MCF 10A (cell line): ENCODE measurements around the gene KRT80. TPM values are rescaled to one million over a fixed set of nuclear protein-coding genes. Genes with fewer than 3 reads are reported as not detected.
A peak's percentile ranks its signal among the peaks of the same experiment; 100 is the strongest.

Experiments
- BruUV-seq: library from RNA; stranded (reverse); fragments of 400-500 nt; replicated peaks from 2 replicates; lab custom pipeline; 2021; lab: Mats Ljungman, UMichigan
- CTCF ChIA-PET: fragments of 300-600 bp; sonication (Branson Sonifier 250); formaldehyde crosslinking; extraction: SDS; loops from one replicate; lab custom pipeline; 2021; ENCODE audit warnings: antibody characterized with exemption, inconsistent platforms; lab: Yijun Ruan, JAX
- POLR2A ChIA-PET: fragments of 300-600, 350-650 bp; sonication (Branson Sonifier 250); formaldehyde crosslinking; extraction: SDS; loops from one replicate; lab custom pipeline; 2020; ENCODE audit warnings: antibody characterized with exemption, inconsistent platforms; lab: Yijun Ruan, JAX
- DNase-seq: peaks from one replicate; pipeline ENCODE4 v3.0.0-alpha.2; 2018; ENCODE audit not compliant: unreplicated experiment
- H3K27ac Mint-ChIP-seq: one replicate; pipeline ENCODE4 v1.8.0; 2022; ENCODE audit warnings: mild to moderate bottlenecking, low read depth, mixed read lengths; ENCODE audit not compliant: unreplicated experiment
- H3K27me3 Mint-ChIP-seq: one replicate; pipeline ENCODE4 v1.8.0; 2022; ENCODE audit warnings: mixed read lengths; ENCODE audit not compliant: insufficient read depth, unreplicated experiment
- H3K36me3 Mint-ChIP-seq: one replicate; pipeline ENCODE4 v1.8.0; 2022; ENCODE audit warnings: mild to moderate bottlenecking, moderate library complexity, mixed read lengths; ENCODE audit not compliant: insufficient read depth, unreplicated experiment
- H3K4me1 Mint-ChIP-seq: one replicate; pipeline ENCODE4 v1.8.0; 2022; ENCODE audit warnings: mixed read lengths; ENCODE audit not compliant: insufficient read depth, unreplicated experiment
- H3K4me3 Mint-ChIP-seq: one replicate; pipeline ENCODE4 v1.8.0; 2022; ENCODE audit warnings: mild to moderate bottlenecking, moderate library complexity, mixed read lengths; ENCODE audit not compliant: unreplicated experiment
- H3K9me3 Mint-ChIP-seq: one replicate; pipeline ENCODE4 v1.8.0; 2022; ENCODE audit warnings: mixed read lengths; ENCODE audit not compliant: unreplicated experiment
- intact Hi-C: fragments of 100-400 bp; cut with micrococcal nuclease; formaldehyde crosslinking; loops from 2 replicates; pipeline ENCODE4 v1.14.1; 2022
- total RNA-seq: library from RNA; stranded (reverse); gene quantifications from 2 replicates; pipeline ENCODE4 v1.2.3, GENCODE V29; 2022
- TF ChIP-seq, protein P1 (sequence below): fragments of 200-600 bp; IDR thresholded peaks from one replicate; pipeline ENCODE4 v1.8.0; 2022; ENCODE audit warnings: antibody characterized with exemption, mild to moderate bottlenecking; ENCODE audit not compliant: unreplicated experiment

The KRT80 gene
- total RNA-seq, 1 experiment from 2014 or later: 27.4 TPM

DNA sequence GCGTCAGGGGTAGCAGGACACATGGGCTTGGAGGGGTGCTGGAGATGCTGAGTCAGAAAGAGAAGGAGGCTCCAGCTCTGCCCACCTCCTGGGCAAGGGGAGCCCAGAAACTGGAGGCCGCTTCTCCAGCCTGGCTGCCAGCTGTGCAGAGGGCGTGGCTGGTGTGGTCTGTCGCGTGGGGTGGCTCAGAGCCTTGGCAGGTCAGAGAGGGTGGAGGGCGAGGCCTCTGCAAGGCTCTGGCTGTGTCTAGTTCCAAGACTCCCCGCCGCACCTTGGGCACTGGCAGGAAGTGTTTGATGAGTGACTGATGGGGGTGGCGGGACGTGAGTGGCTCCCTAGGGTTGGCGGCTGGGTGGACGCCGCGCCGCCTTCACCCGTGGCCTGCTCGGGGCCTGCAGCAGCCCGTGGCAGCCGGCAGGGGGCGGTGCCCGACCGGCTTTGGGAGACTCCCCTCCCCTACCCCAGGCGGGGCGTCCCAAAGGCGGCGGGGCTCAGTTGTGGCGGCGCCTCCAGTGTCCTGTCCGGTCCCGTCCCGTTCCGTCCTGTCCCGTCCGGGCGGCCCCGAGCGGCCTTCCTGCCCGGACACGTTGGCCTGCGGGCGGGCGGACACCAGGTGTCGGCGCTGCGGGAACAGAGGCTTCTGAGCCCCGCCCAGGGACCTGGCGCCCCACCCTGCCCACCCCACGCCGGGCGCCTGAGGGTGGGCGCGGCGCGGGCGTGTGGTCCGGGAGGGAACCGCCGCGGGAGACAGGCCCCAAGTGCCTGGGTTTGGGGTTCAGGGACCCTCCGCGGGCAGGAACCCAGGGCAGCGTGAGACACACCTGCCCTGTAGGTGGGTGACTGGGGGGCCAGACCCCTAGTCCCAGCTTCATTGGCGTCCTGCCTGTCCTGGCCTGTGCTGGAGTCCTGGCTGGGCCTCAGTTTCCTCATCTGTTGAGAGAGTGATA, 39.7 kb downstream of the KRT80 start:
- no TSS peak for BruUV-seq
- Mint-ChIP-seq H3K4me1 (peaks cover 64% of the 10 kb centered on the region), H3K4me3 (peak overlapping the region; percentile 60), H3K36me3 (peaks cover 6% of the 10 kb centered on the region), H3K27ac (peak overlapping the region; percentile 97), H3K9me3 (no peaks in the 10 kb centered on the region), H3K27me3 (no peaks in the 10 kb centered on the region)
- intact Hi-C loops: no loop called here
- TF ChIP-seq, protein P1, sequence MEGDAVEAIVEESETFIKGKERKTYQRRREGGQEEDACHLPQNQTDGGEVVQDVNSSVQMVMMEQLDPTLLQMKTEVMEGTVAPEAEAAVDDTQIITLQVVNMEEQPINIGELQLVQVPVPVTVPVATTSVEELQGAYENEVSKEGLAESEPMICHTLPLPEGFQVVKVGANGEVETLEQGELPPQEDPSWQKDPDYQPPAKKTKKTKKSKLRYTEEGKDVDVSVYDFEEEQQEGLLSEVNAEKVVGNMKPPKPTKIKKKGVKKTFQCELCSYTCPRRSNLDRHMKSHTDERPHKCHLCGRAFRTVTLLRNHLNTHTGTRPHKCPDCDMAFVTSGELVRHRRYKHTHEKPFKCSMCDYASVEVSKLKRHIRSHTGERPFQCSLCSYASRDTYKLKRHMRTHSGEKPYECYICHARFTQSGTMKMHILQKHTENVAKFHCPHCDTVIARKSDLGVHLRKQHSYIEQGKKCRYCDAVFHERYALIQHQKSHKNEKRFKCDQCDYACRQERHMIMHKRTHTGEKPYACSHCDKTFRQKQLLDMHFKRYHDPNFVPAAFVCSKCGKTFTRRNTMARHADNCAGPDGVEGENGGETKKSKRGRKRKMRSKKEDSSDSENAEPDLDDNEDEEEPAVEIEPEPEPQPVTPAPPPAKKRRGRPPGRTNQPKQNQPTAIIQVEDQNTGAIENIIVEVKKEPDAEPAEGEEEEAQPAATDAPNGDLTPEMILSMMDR: peak; percentile 96
- ChIA-PET CTCF (interaction anchor here (0.6 to 13.9 kb wide), 12 partner anchors 11 to 825 kb away, joined by 3 to 313 read pairs (median 4); no protein-coding TSS in a partner anchor), POLR2A (interaction anchor here (0.7 to 13.5 kb wide), 10 partner anchors 8 to 797 kb away, joined by 3 to 373 read pairs (median 4); partner anchors contain the start of genes KRT18, KRT5 and KRT6A)
- DNase-seq: peak; percentile 91

DNA sequence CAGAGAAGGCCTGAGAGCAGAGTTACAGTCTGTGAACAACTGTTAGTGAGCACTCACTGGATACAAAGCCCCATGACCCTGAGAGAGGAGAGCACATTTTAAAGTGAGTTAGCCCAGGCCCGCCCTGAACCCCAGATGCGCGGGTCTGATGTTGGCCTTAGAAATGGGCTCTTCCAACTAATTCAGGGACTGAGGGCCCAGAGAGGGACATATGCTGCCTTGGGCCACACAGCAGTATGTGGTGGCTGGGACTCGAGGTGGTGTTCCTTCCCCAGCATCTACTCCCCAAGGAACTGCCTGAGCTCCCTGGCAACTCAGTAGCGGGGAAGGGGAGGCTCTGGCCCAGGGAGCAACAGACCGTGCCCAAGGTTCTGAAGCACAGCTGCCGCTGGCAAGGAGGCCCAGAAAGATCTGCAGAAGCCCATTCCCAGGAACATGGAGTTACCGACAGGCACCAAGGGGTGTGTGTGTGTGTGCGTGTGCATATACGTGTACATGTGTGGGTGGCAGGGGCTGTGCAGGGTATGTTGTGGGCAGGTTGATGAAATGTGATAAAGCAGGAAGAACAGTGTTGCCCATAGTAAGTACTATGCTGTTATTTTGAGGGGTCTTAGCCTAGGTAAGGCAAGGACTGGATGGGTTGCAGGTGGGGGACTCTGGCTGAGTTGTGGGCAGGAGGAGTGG, 40.5 kb downstream of the KRT80 start:
- H3K9me3 Mint-ChIP-seq: no peaks in the 10 kb centered on the region
- H3K4me3 Mint-ChIP-seq: peak overlapping the region; percentile 60
- H3K36me3 Mint-ChIP-seq: peaks cover 6% of the 10 kb centered on the region
- POLR2A ChIA-PET: interaction anchor here (1.0 to 13.5 kb wide), 7 partner anchors 129 to 798 kb away, joined by 3 to 373 read pairs (median 6); partner anchors contain the start of genes KRT18, KRT5 and KRT6A
- no peaks in the 10 kb centered on the region for H3K27me3 Mint-ChIP-seq
- peaks cover 62% of the 10 kb centered on the region for H3K4me1 Mint-ChIP-seq
- BruUV-seq: no TSS peak
- CTCF ChIA-PET: interaction anchor here (0.6 to 13.9 kb wide), 9 partner anchors 46 to 830 kb away, joined by 3 to 313 read pairs (median 4); no protein-coding TSS in a partner anchor
- intact Hi-C loops: no loop called here
- TF ChIP-seq, protein P1: no peak
- no peak for DNase-seq
- peak overlapping the region; percentile 97 for H3K27ac Mint-ChIP-seq

GRCh38 chr12:52149651-52150241, 42.1 kb downstream of the KRT80 start:
- no peak for DNase-seq
- intact Hi-C loops: no loop called here
- H3K9me3 Mint-ChIP-seq: no peaks in the 10 kb centered on the region
- no TSS peak for BruUV-seq
- no peaks in the 10 kb centered on the region for H3K27me3 Mint-ChIP-seq
- no peaks in the 10 kb centered on the region for H3K36me3 Mint-ChIP-seq
- ChIA-PET CTCF (interaction anchor here (0.5 to 13.9 kb wide), 8 partner anchors 10 to 831 kb away, joined by 3 to 313 read pairs (median 4); no protein-coding TSS in a partner anchor), POLR2A (interaction anchor here (0.6 to 13.5 kb wide), 6 partner anchors 131 to 726 kb away, joined by 3 to 373 read pairs (median 54); partner anchors contain the start of genes KRT5 and KRT6A)
- H3K4me3 Mint-ChIP-seq: peak overlapping the region; percentile 23
- peaks cover 65% of the 10 kb centered on the region for H3K4me1 Mint-ChIP-seq
- H3K27ac Mint-ChIP-seq: peak overlapping the region; percentile 97
- TF ChIP-seq, protein P1: no peak
